Left colon (tissue), 2 donors: ENCODE measurements around the gene SLC16A1. TPM values are rescaled to one million over a fixed set of nuclear protein-coding genes. Genes with fewer than 3 reads are reported as not detected.

Source experiments
- ATAC-seq: fragments of 200-7000 bp; cut with Tn5 transposase; one replicate; pipeline ENCODE4 v1.9.1; 2020; ENCODE audit warnings: mild to moderate bottlenecking, moderate library complexity
- DNase-seq, 2 donors: peaks; one replicate each; pipeline ENCODE4 v3.0.0-alpha.2; 2020
- intact Hi-C, 2 donors: fragments of 100-400 bp; cut with DNase I in 1 of 2; cut with micrococcal nuclease in 1 of 2; formaldehyde crosslinking; loops; one replicate each; pipeline versions ENCODE4 v1.11.2 to v1.14.0; 2022; cut with DNase I, micrococcal nuclease
- total RNA-seq, 2 donors: library from RNA; stranded (reverse); fragmentation: NEBNext Ultra II Directional; extraction: Animal tissue kit (Norgen Biotek cat#: 25700); gene quantifications; one replicate each; pipeline ENCODE4 v1.2.1, GENCODE V29; 2021
- donor health status: DM: no; HTN: no; CAD: no.
- donor health status: DM: yes; HTN: yes; CAD: no.

SLC16A1 gene
- total RNA-seq, 2 donors from 2014 or later, result 83.3 to 121 TPM

- intact Hi-C loops, result no loop called here
- ATAC-seq, result no peak
- no peak for DNase-seq
Measured at GRCh38 chr1:112935461-112936111, 20.4 kb downstream of the SLC16A1 start.

- intact Hi-C loops, result no loop called here
- ATAC-seq (peak; percentile 13), DNase-seq (no peak)
Measured at GRCh38 chr1:112934577-112934976, 21.4 kb downstream of the SLC16A1 start.

DNA sequence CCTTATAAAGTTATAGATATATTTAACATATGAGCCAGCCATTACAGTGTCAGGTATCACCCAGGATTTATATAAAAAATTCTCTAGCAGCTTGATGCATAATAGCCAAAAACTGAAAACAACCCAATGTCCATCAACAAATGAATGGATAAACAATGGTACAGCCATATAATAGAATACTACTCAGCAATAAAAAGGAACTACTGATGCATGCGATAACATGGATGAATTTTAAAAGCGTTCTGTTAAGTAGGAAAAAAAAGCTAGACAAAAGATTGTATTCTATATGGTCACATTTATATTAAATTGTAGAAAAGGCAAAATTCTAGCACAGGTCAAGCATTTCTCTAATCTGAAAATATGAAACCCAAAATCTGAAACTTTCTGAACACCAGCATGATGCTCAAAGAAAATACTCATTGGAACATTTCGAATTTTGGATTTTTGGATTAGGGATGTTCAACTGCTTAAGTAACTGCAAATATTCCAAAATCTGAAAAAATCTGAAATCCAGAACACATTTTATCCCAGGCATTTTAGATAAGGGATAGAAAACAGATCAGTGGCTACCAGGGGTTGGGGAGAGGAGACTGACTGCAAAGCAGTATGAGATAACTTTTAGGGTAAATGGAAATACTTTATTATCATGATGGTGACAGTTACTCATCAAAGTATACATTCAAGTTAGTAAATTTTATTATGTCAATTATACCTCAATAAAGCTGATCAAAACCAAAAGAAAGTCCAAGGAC is 22.0 kb downstream of the SLC16A1 start:
- no peak for DNase-seq
- ATAC-seq, result no peak
- intact Hi-C loops, result no loop called here

- no peak for ATAC-seq
- no peak for DNase-seq
- intact Hi-C loops, result no loop called here
Measured at GRCh38 chr1:112929979-112930378, 26.0 kb downstream of the SLC16A1 start.

GRCh38 chr1:112927462-112927990 is 28.5 kb downstream of the SLC16A1 start:
- intact Hi-C loops, result no loop called here
- no peak for DNase-seq
- ATAC-seq, result no peak

DNA sequence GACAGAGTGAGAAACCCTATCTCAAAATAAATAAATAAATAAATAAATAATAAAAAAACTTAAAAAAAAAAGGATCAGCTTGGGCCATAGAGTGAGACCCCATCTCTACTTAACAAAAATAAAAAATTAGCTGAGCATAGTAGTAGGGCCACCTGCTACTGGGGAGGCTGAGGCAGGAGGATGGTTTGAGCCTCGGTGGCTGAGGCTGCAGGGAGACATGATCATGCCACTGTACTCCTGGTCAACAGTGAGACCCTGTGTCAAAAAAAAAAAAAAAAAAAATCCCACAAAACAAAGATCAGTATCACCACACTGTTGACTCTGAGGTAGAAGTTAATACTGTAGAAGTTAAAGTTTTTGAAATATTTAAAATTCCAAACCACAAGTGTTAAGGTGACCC is 29.1 kb downstream of the SLC16A1 start:
- no peak for DNase-seq
- intact Hi-C loops, result no loop called here
- ATAC-seq, result no peak

GRCh38 chr1:112925015-112925414 is 31.0 kb downstream of the SLC16A1 start:
- DNase-seq, result no peak
- ATAC-seq, result no peak
- intact Hi-C loops, result no loop called here

GRCh38 chr1:112923959-112924349 is 32.0 kb downstream of the SLC16A1 start:
- intact Hi-C loops, result no loop called here
- ATAC-seq (no peak), DNase-seq (no peak)

GRCh38 chr1:112923234-112923958 is 32.6 kb downstream of the SLC16A1 start:
- DNase-seq, result no peak
- intact Hi-C loops, result no loop called here
- no peak for ATAC-seq

GRCh38 chr1:112911506-112912220 is 44.3 kb downstream of the SLC16A1 start:
- DNase-seq, result no peak
- no peak for ATAC-seq
- intact Hi-C loops, result no loop called here

DNA sequence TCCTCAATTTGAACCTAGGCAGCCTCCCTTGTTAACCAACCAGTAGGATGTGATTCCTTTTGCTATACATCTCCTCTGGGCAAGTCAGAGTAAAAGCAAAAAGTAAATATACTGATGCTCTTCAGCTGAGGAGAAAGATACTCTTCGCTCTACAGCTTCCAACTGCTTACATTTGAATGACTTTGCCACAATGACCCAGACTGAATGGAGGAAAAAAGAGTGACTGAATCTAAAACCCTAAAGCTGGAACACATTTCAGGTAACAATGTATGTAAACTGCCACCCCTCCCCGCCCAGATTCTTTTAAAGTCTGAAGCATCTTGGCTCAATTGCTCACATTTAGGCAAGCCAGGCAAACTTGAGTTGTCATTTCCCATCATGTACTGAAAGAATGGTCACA is 46.1 kb downstream of the SLC16A1 start:
- no peak for DNase-seq
- intact Hi-C loops, result no loop called here
- no peak for ATAC-seq

DNA sequence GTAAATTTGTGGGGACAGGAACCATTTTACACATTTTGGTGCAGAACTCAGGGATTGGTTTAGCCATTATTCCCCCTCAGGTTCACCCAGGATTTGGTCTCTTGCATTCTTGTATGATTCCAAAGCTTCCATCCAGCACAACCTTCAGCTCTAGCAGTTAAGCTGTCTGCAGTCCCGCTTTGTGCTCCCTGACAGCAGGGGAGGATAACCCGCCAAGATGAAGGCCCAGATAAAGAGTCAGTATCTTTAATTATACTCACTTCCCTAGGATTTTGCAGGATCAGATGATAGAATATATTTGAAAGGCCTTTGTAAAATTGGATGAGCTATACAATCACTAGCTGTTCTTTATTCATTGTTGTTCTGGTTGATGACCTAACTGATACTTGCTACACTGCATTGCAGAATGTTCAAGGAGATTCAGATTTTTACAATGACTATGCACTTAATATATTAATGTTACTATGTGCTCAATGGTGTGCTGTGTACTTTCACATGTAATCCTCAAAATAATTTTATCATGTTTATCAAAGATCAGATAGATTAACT is 49.8 kb downstream of the SLC16A1 start:
- ATAC-seq (no peak), DNase-seq (no peak)
- intact Hi-C loops, result no loop called here

GRCh38 chr1:112905395-112906149 is 50.4 kb downstream of the SLC16A1 start:
- DNase-seq (peak; percentile 58 to 75), ATAC-seq (peak; percentile 85)
- intact Hi-C loops, result no loop called here

- peak; percentile 92 for ATAC-seq
- DNase-seq, result peak; percentile 65 to 86
- intact Hi-C loops, result no loop called here
Measured at GRCh38 chr1:112904831-112905261, 51.1 kb downstream of the SLC16A1 start.

- intact Hi-C loops, result no loop called here
- no peak for DNase-seq
- ATAC-seq, result no peak
Measured at GRCh38 chr1:112904071-112904830, 51.7 kb downstream of the SLC16A1 start.

DNA sequence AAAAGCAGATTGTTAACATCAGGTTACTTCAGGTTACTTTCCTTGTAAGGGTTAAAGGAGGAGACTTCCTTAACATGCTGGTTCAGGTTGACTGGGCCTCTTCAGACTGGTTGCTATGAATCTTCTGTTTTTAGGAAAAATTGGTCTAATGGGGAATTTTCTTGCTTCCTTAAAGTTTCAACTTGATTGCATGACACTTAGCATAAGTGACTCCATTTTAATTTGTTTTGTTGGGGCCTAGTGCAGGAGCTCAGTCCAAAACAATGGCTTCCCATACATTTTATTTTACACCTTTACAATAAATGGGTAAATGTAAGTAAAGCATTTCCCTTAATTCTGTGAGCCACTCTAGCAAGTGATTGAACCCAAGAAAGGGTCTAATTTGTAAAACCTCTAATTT is 53.8 kb downstream of the SLC16A1 start:
- no peak for DNase-seq
- no peak for ATAC-seq
- intact Hi-C loops, result no loop called here

DNA sequence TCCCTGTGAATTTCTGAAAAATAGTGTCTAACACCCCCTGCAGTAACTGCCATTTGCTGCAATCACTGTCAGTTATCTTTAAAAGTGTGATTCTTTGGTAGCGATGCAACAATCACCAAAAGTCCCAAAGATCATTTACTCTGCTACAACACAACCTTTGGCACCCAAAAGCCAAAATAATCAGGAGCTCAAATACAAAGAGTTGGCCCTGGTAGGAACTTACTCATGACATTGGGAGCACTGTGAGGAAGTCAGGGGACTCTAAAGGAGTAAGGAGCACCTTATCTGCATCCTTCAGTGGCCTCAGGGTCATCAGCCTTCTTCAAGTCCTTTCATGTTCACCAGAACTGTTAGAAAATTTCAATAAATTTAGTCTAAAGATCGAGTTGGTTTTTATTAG is 54.6 kb downstream of the SLC16A1 start:
- intact Hi-C loops, result no loop called here
- ATAC-seq (no peak), DNase-seq (no peak)
